Measurements from ENCODE around the gene MEF2A.

MEF2A gene

DNA sequence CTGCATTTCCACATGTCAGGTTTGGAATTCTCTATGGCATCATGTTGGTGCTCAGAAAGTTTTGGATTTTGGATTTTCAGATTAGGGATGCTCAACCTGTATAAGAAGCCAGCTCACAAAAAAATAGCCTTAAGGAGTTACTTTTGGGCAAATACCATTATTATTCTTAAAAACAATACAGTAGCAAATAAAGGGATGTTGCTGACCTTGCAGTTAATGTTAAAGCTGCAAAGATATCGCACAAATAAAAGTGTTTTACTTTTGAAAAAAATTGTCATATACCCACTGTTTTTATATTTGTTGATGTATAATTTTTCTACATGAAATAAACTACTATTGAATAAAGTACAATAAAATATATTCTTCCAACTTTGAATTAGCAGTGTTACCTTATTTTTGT, 107.3 kb downstream of the MEF2A start:
- H3K4me1 ChIP-seq (ENCODE audit: control insufficient read depth, insufficient read depth, low read length), result peaks cover 10% of the 10 kb centered on the region
- H3K4me3 ChIP-seq (ENCODE audit: low read depth, low read length), result no peak overlapping the region
- ChIA-PET CTCF (interaction anchor here (0.6 to 1.2 kb wide), 2 partner anchors 9 to 34 kb away, joined by 3 to 4 read pairs; no protein-coding TSS in a partner anchor), POLR2A (no interaction called here)
- H3K9me3 ChIP-seq (ENCODE audit: control insufficient read depth, insufficient read depth, low read depth, low read length), result no peaks in the 10 kb centered on the region
- H3K27ac ChIP-seq (ENCODE audit: extremely low read depth, low read depth, low read length), result no peak overlapping the region
- peaks cover 25 to 29% of the 10 kb centered on the region in 2 experiments for H3K36me3 ChIP-seq (ENCODE audit: control insufficient read depth in 2 of 2, insufficient read depth in 1 of 2, low read length in 2 of 2)
- TF ChIP-seq ZNF292 (tag by site-specific recombination; IDR thresholded peaks at IDR 0.05; ENCODE audit: borderline replicate concordance, low read depth) (no peak), ZNF777 (tag by site-specific recombination; IDR thresholded peaks at IDR 0.05; ENCODE audit: borderline replicate concordance) (no peak), ZNF585B (tag by site-specific recombination; IDR thresholded peaks at IDR 0.05) (no peak), KLF1 (tag by site-specific recombination; IDR thresholded peaks at IDR 0.05) (no peak), ZNF791 (tag by site-specific recombination; IDR thresholded peaks at IDR 0.05) (no peak), ZNF274 (IDR thresholded peaks at IDR 0.05; ENCODE audit: low read length) (no peak), ZNF274 (tag by site-specific recombination; IDR thresholded peaks at IDR 0.05; ENCODE audit: borderline replicate concordance) (no peak), ZFP37 (tag by site-specific recombination; IDR thresholded peaks at IDR 0.05) (no peak), ZNF202 (tag by site-specific recombination; IDR thresholded peaks at IDR 0.05; ENCODE audit: borderline replicate concordance) (no peak), ZNF658 (tag by site-specific recombination; IDR thresholded peaks at IDR 0.05) (no peak), ZNF76 (tag by site-specific recombination; IDR thresholded peaks at IDR 0.05; ENCODE audit: borderline replicate concordance, low read depth) (no peak), ZNF701 (tag by site-specific recombination; IDR thresholded peaks at IDR 0.05) (no peak), ZFP69B (tag by site-specific recombination; IDR thresholded peaks at IDR 0.05) (no peak), OSR2 (tag by site-specific recombination; IDR thresholded peaks at IDR 0.05) (no peak), EGR2 (tag by site-specific recombination; IDR thresholded peaks at IDR 0.05; ENCODE audit: low read depth) (no peak), ZNF133 (tag by site-specific recombination; IDR thresholded peaks at IDR 0.05) (no peak), ATF2 (tag by site-specific recombination; IDR thresholded peaks at IDR 0.05; ENCODE audit: low read depth) (no peak), ZNF404 (tag by site-specific recombination; IDR thresholded peaks at IDR 0.05) (no peak)
- TF ChIP-seq, protein P1, sequence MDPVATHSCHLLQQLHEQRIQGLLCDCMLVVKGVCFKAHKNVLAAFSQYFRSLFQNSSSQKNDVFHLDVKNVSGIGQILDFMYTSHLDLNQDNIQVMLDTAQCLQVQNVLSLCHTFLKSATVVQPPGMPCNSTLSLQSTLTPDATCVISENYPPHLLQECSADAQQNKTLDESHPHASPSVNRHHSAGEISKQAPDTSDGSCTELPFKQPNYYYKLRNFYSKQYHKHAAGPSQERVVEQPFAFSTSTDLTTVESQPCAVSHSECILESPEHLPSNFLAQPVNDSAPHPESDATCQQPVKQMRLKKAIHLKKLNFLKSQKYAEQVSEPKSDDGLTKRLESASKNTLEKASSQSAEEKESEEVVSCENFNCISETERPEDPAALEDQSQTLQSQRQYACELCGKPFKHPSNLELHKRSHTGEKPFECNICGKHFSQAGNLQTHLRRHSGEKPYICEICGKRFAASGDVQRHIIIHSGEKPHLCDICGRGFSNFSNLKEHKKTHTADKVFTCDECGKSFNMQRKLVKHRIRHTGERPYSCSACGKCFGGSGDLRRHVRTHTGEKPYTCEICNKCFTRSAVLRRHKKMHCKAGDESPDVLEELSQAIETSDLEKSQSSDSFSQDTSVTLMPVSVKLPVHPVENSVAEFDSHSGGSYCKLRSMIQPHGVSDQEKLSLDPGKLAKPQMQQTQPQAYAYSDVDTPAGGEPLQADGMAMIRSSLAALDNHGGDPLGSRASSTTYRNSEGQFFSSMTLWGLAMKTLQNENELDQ (tag by site-specific recombination; IDR thresholded peaks at IDR 0.05; ENCODE audit: low read depth), result no peak
- TF ChIP-seq, protein P2, sequence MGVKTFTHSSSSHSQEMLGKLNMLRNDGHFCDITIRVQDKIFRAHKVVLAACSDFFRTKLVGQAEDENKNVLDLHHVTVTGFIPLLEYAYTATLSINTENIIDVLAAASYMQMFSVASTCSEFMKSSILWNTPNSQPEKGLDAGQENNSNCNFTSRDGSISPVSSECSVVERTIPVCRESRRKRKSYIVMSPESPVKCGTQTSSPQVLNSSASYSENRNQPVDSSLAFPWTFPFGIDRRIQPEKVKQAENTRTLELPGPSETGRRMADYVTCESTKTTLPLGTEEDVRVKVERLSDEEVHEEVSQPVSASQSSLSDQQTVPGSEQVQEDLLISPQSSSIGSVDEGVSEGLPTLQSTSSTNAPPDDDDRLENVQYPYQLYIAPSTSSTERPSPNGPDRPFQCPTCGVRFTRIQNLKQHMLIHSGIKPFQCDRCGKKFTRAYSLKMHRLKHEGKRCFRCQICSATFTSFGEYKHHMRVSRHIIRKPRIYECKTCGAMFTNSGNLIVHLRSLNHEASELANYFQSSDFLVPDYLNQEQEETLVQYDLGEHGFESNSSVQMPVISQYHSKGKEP (tag by site-specific recombination; IDR thresholded peaks at IDR 0.05), result no peak
- TF ChIP-seq, protein P3, sequence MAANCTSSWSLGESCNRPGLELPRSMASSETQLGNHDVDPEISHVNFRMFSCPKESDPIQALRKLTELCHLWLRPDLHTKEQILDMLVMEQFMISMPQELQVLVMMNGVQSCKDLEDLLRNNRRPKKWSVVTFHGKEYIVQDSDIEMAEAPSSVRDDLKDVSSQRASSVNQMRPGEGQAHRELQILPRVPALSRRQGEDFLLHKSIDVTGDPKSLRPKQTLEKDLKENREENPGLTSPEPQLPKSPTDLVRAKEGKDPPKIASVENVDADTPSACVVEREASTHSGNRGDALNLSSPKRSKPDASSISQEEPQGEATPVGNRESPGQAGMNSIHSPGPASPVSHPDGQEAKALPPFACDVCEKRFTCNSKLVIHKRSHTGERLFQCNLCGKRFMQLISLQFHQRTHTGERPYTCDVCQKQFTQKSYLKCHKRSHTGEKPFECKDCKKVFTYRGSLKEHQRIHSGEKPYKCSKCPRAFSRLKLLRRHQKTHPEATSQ (tag by site-specific recombination; IDR thresholded peaks at IDR 0.05), result no peak

All from HEK293 (cell line).